HS-27A (cell line): ENCODE results near the gene DLG4.
"Not testable (repeated sequence)": the region's sequence is repeated elsewhere in the genome, so short reads cannot be mapped to it uniquely, and the experiment has no call there.

Experiments
- DNase-seq: peaks from one replicate; pipeline ENCODE4 v3.0.0-alpha.2; 2012; ENCODE audit warnings: low read depth, missing footprints

Gene DLG4

GRCh38 chr17:7249214-7249613 lies 29.6 kb upstream of the DLG4 start:
- no peak for DNase-seq

- no peak for DNase-seq
Measured at GRCh38 chr17:7248796-7249195, 29.2 kb upstream of the DLG4 start.

- no peak for DNase-seq
Measured at GRCh38 chr17:7246779-7247178, 27.1 kb upstream of the DLG4 start.

- not testable (repeated sequence) for DNase-seq
Measured at GRCh38 chr17:7243838-7244237, 24.2 kb upstream of the DLG4 start.

GRCh38 chr17:7243453-7243729 lies 23.8 kb upstream of the DLG4 start:
- DNase-seq: no peak

GRCh38 chr17:7242717-7243452 lies 23.2 kb upstream of the DLG4 start:
- DNase-seq: peak; percentile 84

GRCh38 chr17:7241783-7242716 lies 22.4 kb upstream of the DLG4 start, which contains the start of gene GABARAP:
Gene GABARAP, minus strand, starts transcription at chr17:7242449. Its CDS starts 119 bp downstream, at chr17:7242330.
- no peak for DNase-seq

GRCh38 chr17:7241090-7241733 lies 21.6 kb upstream of the DLG4 start:
- no peak for DNase-seq

GRCh38 chr17:7240375-7240774 lies 20.7 kb upstream of the DLG4 start:
- no peak for DNase-seq

GRCh38 chr17:7239091-7240027 lies 19.7 kb upstream of the DLG4 start, which contains the start of gene PHF23:
Gene PHF23, minus strand, starts transcription at chr17:7239457. Its CDS starts 178 bp downstream, at chr17:7239279.
- peak; percentile 90 for DNase-seq

GRCh38 chr17:7238420-7239090 lies 18.9 kb upstream of the DLG4 start:
- DNase-seq: no peak

GRCh38 chr17:7237761-7238419 lies 18.3 kb upstream of the DLG4 start:
- no peak for DNase-seq

- no peak for DNase-seq
Measured at GRCh38 chr17:7237266-7237760, 17.7 kb upstream of the DLG4 start.

GRCh38 chr17:7236808-7237207 lies 17.2 kb upstream of the DLG4 start:
- no peak for DNase-seq

- no peak for DNase-seq
Measured at GRCh38 chr17:7235693-7236665, 16.3 kb upstream of the DLG4 start.

- DNase-seq: no peak
Measured at GRCh38 chr17:7234083-7234951, 14.7 kb upstream of the DLG4 start, which contains the start of gene DVL2. Gene DVL2, minus strand, starts transcription at chr17:7234517. Its CDS starts 255 bp downstream, at chr17:7234262.

GRCh38 chr17:7233701-7234082 lies 14.1 kb upstream of the DLG4 start:
- no peak for DNase-seq

GRCh38 chr17:7232114-7232513 lies 12.5 kb upstream of the DLG4 start:
- no peak for DNase-seq
